GM10266 (cell line): Measurements from ENCODE around the gene CAMTA1.

Experiments
- DNase-seq: peaks from one replicate; pipeline ENCODE4 v3.0.0; 2012; ENCODE audit errors: extremely low spot score
- TF ChIP-seq, protein P1 (sequence below): IDR thresholded peaks from 2 replicates; pipeline ENCODE4 v1.5.1; 2012; ENCODE audit warnings: mild to moderate bottlenecking, low read depth; ENCODE audit not compliant: control insufficient read depth, insufficient read depth; ENCODE audit errors: missing control alignments

CAMTA1 gene

DNA sequence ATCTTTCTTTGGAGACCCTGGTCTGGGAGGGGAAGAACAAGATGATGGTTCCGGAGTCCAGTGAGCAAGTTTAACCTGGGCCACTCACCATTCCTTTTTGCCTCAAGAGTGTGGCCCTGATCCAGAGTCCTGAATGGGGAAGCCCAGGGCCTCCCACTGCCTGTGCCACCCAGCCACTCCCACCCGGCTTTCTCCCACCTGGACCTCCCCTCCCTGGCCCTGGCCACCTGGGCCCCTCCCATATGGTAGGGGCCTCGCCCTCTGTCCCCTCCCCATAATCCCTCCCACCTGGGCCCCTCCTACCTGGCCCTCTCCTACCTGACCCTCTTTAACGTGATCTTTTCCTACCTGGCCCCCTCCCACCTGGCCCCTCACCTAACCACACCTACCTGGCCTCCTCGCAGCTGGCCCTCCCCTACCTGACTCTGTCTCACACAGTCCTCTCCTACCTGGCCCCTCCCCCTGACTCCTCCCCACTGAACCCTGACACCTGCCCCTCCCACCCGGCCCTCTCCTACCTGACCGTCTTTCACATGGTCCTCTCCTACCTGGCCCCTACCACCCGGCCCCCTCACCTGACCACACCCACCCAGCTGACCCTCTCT is 765.1 kb downstream of the CAMTA1 start:
- TF ChIP-seq, protein P1, sequence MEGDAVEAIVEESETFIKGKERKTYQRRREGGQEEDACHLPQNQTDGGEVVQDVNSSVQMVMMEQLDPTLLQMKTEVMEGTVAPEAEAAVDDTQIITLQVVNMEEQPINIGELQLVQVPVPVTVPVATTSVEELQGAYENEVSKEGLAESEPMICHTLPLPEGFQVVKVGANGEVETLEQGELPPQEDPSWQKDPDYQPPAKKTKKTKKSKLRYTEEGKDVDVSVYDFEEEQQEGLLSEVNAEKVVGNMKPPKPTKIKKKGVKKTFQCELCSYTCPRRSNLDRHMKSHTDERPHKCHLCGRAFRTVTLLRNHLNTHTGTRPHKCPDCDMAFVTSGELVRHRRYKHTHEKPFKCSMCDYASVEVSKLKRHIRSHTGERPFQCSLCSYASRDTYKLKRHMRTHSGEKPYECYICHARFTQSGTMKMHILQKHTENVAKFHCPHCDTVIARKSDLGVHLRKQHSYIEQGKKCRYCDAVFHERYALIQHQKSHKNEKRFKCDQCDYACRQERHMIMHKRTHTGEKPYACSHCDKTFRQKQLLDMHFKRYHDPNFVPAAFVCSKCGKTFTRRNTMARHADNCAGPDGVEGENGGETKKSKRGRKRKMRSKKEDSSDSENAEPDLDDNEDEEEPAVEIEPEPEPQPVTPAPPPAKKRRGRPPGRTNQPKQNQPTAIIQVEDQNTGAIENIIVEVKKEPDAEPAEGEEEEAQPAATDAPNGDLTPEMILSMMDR = no peak
- no peak for DNase-seq

DNA sequence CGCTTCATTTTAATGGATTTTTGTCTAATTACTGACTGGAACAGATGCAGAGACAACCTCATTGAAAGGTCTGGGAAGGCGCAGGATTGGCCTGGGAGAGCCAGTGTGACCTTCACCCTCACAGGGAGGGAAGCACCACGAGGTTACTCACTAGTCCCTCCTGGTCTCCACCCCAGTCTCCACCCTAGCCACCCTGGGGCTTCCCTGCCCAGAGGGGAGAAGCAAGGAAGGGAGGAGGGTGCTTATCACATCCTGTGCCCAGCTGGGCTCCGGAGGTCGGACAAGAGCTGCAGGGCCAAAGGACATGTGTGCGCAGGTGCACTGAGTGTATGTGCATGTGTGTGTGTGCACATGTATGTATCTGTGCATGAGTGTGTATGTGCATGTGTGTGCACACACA is 765.7 kb downstream of the CAMTA1 start:
- TF ChIP-seq, protein P1 = no peak
- DNase-seq = no peak

DNA sequence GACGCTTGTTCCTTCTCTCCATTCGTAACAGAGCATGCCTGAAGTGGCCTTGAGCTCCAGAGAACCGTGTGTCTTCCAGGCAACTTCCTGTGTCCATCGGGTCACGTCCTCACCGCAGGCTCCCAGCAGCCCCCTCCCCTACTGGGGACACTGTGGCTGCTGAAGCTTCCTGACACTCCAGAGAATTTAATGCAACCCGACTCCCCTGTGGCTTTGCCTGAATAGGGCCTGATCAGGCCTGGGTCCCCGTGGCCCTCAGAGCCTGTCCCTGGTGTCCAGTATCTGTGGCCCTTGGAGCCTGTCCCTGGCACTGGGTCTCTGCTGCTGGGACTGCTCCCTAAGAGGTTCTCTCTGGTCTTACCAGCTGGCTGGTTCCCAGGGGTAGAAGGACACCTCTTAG is 766.2 kb downstream of the CAMTA1 start:
- DNase-seq = no peak
- TF ChIP-seq, protein P1 = no peak

DNA sequence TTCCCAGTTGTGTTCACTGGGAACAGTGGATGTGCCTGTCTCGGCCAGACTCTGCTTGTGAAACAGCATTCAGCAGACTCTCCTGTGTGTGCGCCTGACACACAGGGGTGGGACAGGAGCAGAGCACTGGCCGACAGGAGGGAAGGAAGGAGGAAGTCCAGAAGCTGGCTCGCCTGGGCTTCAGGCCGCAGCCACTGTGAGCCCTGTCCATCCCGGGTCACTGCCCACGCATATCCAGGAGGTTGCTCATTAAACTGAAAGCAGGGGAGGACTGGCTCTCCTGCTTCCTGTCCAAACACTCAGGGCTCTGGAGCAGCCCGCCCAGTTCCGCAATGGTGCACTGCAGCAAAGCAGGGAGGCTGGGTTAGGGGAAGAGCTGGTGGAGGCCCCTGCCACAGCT is 767.1 kb downstream of the CAMTA1 start:
- no peak for DNase-seq
- TF ChIP-seq, protein P1 = no peak

DNA sequence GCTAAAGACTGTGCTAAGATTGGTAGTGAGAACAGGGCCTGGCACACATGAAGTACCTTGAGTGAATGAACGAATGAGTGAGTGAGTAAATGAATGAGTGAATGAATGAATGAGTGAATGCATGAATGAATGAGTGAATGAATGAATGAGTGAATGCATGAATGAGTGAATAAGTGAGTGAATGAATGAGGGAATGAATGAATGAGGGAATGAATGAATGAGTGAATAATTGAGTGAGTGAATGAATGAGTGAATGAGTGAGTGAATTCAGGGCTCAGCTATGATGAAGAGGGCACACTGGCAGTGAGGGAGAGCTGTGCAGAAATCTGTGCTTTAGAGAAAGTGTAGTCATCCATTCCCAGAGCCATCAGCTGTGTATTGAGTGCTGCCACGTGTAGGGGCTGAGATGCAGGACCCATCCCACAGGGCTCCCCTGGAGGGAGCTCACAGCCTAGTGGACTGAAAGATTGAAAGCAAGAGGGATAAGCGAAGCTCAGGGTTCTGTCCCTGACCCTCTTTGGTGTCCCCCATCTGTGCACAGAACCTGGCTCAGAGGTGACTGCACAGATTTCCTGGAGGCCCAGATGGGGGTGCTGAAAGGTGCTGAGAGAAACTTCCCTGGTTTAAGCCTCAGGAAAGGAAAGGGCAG is 767.9 kb downstream of the CAMTA1 start:
- TF ChIP-seq, protein P1 = no peak
- DNase-seq = no peak

DNA sequence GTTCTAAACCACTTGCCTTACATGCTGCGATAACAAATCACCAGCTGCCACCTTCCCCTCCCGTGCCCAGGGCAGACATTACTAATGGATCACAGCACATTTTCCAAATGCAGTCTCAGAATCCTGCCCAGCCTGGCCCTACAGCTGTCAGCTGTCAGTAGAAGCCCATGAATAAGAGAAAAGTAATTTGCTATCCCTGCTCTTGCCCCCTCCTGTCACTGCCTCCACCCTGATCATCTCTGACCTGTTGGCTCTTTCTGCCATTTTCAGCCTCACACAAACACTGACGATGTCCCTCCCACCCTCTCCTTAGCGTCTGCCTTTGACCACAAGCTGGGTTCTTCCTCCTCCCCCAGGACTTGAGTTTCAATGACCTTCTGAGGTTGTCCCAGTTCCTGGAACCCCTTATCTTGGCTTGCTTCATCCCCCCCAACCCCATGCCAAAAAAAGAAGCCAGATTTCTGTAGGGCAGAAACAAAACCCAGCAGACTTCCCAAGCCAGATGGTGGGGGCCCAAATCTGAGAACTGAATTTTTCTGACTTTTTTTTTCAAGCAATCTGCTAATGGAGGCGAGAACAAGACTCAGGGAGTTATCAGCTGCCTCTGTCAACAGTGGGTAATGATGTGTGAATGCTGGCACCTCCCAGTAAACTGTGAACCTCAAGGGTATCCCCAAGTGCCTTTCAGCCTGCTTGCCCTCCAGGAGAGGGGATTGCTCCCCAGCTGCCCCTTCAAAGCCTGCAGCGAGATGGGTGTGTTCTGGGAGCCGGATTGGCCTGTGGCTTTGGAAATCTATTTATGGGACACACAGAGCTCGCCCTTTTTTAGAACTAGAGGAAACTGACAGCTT is 769.4 kb downstream of the CAMTA1 start:
- no peak for DNase-seq
- TF ChIP-seq, protein P1 = no peak
